ENCODE data around the gene MYOCD.

Gene MYOCD

GRCh38 chr17:12643822-12644221 lies 21.9 kb upstream of the MYOCD start:
- no peak for DNase-seq (ENCODE audit: low read depth)

- no peak for DNase-seq (ENCODE audit: low read depth)
Measured at GRCh38 chr17:12644623-12645022, 21.1 kb upstream of the MYOCD start.

- no peak for DNase-seq (ENCODE audit: low read depth)
Measured at GRCh38 chr17:12646761-12647422, 18.8 kb upstream of the MYOCD start.

GRCh38 chr17:12648498-12648897 lies 17.2 kb upstream of the MYOCD start:
- no peak for DNase-seq (ENCODE audit: low read depth)

GRCh38 chr17:12655936-12656335 lies 9.8 kb upstream of the MYOCD start:
- DNase-seq (ENCODE audit: low read depth) = no peak

- no peak for DNase-seq (ENCODE audit: low read depth)
Measured at GRCh38 chr17:12656354-12656753, 9.3 kb upstream of the MYOCD start.

- DNase-seq (ENCODE audit: low read depth) = no peak
Measured at GRCh38 chr17:12659500-12659899, 6.2 kb upstream of the MYOCD start.

GRCh38 chr17:12664252-12664651 lies 1.4 kb upstream of the MYOCD start:
- DNase-seq (ENCODE audit: low read depth) = no peak

GRCh38 chr17:12664894-12665262 lies 812 bp upstream of the MYOCD start:
- DNase-seq (ENCODE audit: low read depth) = no peak

GRCh38 chr17:12666718-12667117 lies 1.0 kb downstream of the MYOCD start:
- DNase-seq (ENCODE audit: low read depth) = no peak

GRCh38 chr17:12667299-12667958 lies 1.7 kb downstream of the MYOCD start:
- DNase-seq (ENCODE audit: low read depth) = no peak

GRCh38 chr17:12671906-12672305 lies 6.2 kb downstream of the MYOCD start:
- no peak for DNase-seq (ENCODE audit: low read depth)

- DNase-seq (ENCODE audit: low read depth) = no peak
Measured at GRCh38 chr17:12672947-12673346, 7.3 kb downstream of the MYOCD start.

GRCh38 chr17:12673788-12674187 lies 8.1 kb downstream of the MYOCD start:
- DNase-seq (ENCODE audit: low read depth) = no peak

- DNase-seq (ENCODE audit: low read depth) = no peak
Measured at GRCh38 chr17:12680407-12680897, 14.8 kb downstream of the MYOCD start.

- DNase-seq (ENCODE audit: low read depth) = no peak
Measured at GRCh38 chr17:12680993-12681392, 15.3 kb downstream of the MYOCD start.

GRCh38 chr17:12683299-12683698 lies 17.6 kb downstream of the MYOCD start:
- no peak for DNase-seq (ENCODE audit: low read depth)

- no peak for DNase-seq (ENCODE audit: low read depth)
Measured at GRCh38 chr17:12686486-12686885, 20.8 kb downstream of the MYOCD start.

GRCh38 chr17:12688382-12688781 lies 22.7 kb downstream of the MYOCD start:
- no peak for DNase-seq (ENCODE audit: low read depth)

- DNase-seq (ENCODE audit: low read depth) = no peak
Measured at GRCh38 chr17:12691173-12691572, 25.5 kb downstream of the MYOCD start.

- DNase-seq (ENCODE audit: low read depth) = no peak
Measured at GRCh38 chr17:12693640-12694039, 27.9 kb downstream of the MYOCD start.

- no peak for DNase-seq (ENCODE audit: low read depth)
Measured at GRCh38 chr17:12706070-12706469, 40.4 kb downstream of the MYOCD start.

GRCh38 chr17:12709063-12709462 lies 43.4 kb downstream of the MYOCD start:
- no peak for DNase-seq (ENCODE audit: low read depth)

GRCh38 chr17:12712415-12712814 lies 46.7 kb downstream of the MYOCD start:
- DNase-seq (ENCODE audit: low read depth) = no peak
